ENCODE measurements around the gene FOXL1. TPM values are rescaled to one million over a fixed set of nuclear protein-coding genes. Genes with fewer than 3 reads are reported as not detected.
A peak's percentile ranks its signal among the peaks of the same experiment; 100 is the strongest.

The FOXL1 gene
- total and polyA plus RNA-seq, 5 donors: 0.75 to 1.8 (median 1.5) TPM

GRCh38 chr16:86549893-86550190 lies 28.5 kb upstream of the FOXL1 start:
- Histone ChIP-seq H3K9me3 (ENCODE audit: control insufficient read depth, low read length) (no peaks in the 10 kb centered on the region), H3K4me1 (ENCODE audit: control insufficient read depth, insufficient read depth, low read length) (peaks cover 3% of the 10 kb centered on the region), H3K4me3 (ENCODE audit: low read length) (no peak overlapping the region), H3K27ac (ENCODE audit: low read length) (no peak overlapping the region), H3K27me3 (ENCODE audit: control insufficient read depth, insufficient read depth) (no peaks in the 10 kb centered on the region)
- intact Hi-C loops (cut with DNase I): loop anchor here in 1 of 4 donors (10.0 kb wide), 1 partner anchor 815 kb away; no protein-coding TSS in a partner anchor
- no peak for DNase-seq
- 96% methylated on average over 7 of the region's 7 CpGs for WGBS
- ATAC-seq: no peak

- WGBS: 90% methylated on average over 5 of the region's 5 CpGs
- H3K27ac ChIP-seq (ENCODE audit: low read length): no peak overlapping the region
- peaks cover 3% of the 10 kb centered on the region for H3K4me1 ChIP-seq (ENCODE audit: control insufficient read depth, insufficient read depth, low read length)
- intact Hi-C loops (cut with DNase I): loop anchor here in 1 of 4 donors (10.0 kb wide), 1 partner anchor 815 kb away; no protein-coding TSS in a partner anchor
- H3K27me3 ChIP-seq (ENCODE audit: control insufficient read depth, insufficient read depth): no peaks in the 10 kb centered on the region
- ATAC-seq (no peak), DNase-seq (no peak)
- no peak overlapping the region for H3K4me3 ChIP-seq (ENCODE audit: low read length)
- H3K9me3 ChIP-seq (ENCODE audit: control insufficient read depth, low read length): no peaks in the 10 kb centered on the region
Observed at GRCh38 chr16:86550281-86550680, 28.1 kb upstream of the FOXL1 start.

GRCh38 chr16:86553356-86553755 lies 25.0 kb upstream of the FOXL1 start:
- no peak overlapping the region for H3K4me3 ChIP-seq (ENCODE audit: low read length)
- H3K27ac ChIP-seq (ENCODE audit: low read length): no peak overlapping the region
- H3K27me3 ChIP-seq (ENCODE audit: control insufficient read depth, insufficient read depth): no peaks in the 10 kb centered on the region
- no peaks in the 10 kb centered on the region for H3K9me3 ChIP-seq (ENCODE audit: control insufficient read depth, low read length)
- H3K4me1 ChIP-seq (ENCODE audit: control insufficient read depth, insufficient read depth, low read length): peaks cover 3% of the 10 kb centered on the region
- intact Hi-C loops (cut with DNase I): loop anchor here in 1 of 4 donors (10.0 kb wide), 1 partner anchor 811 kb away; no protein-coding TSS in a partner anchor
- DNase-seq (peak in 1 of 3 donors; percentile 64), ATAC-seq (no peak)
- WGBS: 96% methylated on average over 22 of the region's 22 CpGs

- 8% methylated on average over 10 of the region's 10 CpGs for WGBS
Observed at GRCh38 chr16:86554599-86554916, 23.8 kb upstream of the FOXL1 start.

GRCh38 chr16:86554917-86555703 lies 23.2 kb upstream of the FOXL1 start, which contains the start of gene MTHFSD:
Gene MTHFSD, minus strand, starts transcription at chr16:86555235. Its CDS starts 51 bp downstream, at chr16:86555184.
- peak; percentile 97 for ATAC-seq
- Histone ChIP-seq H3K4me3 (ENCODE audit: low read length) (peak within 1 kb of the TSS; percentile 71), H3K27me3 (ENCODE audit: control insufficient read depth, insufficient read depth) (no peaks in the 10 kb centered on the region), H3K4me1 (ENCODE audit: control insufficient read depth, insufficient read depth, low read length) (peaks cover 3% of the 10 kb centered on the region), H3K9me3 (ENCODE audit: control insufficient read depth, low read length) (no peaks in the 10 kb centered on the region), H3K27ac (ENCODE audit: low read length) (peak within 1 kb of the TSS; percentile 53)
- DNase-seq: peak; percentile 95 to 98 (median 97)
- WGBS: 6% methylated on average over 70 of the region's 70 CpGs
- intact Hi-C loops (cut with DNase I): loop anchor here in 1 of 4 donors (10.0 kb wide), 1 partner anchor 810 kb away; no protein-coding TSS in a partner anchor

More at GRCh38 chr16:86554599-86554916, 23.8 kb upstream of the FOXL1 start:
- H3K27ac ChIP-seq (ENCODE audit: low read length): peak overlapping the region; percentile 53
- ATAC-seq (peak in 1 of 2 donors; percentile 12), DNase-seq (no peak)
- H3K27me3 ChIP-seq (ENCODE audit: control insufficient read depth, insufficient read depth): no peaks in the 10 kb centered on the region
- H3K4me1 ChIP-seq (ENCODE audit: control insufficient read depth, insufficient read depth, low read length): peaks cover 3% of the 10 kb centered on the region
- peak overlapping the region; percentile 71 for H3K4me3 ChIP-seq (ENCODE audit: low read length)
- no peaks in the 10 kb centered on the region for H3K9me3 ChIP-seq (ENCODE audit: control insufficient read depth, low read length)
- intact Hi-C loops (cut with DNase I): loop anchor here in 1 of 4 donors (10.0 kb wide), 1 partner anchor 810 kb away; no protein-coding TSS in a partner anchor

- ATAC-seq: peak in 1 of 2 donors; percentile 8
- WGBS: 34% methylated on average over 17 of the region's 17 CpGs
- H3K27ac ChIP-seq (ENCODE audit: low read length): no peak overlapping the region
- H3K9me3 ChIP-seq (ENCODE audit: control insufficient read depth, low read length): no peaks in the 10 kb centered on the region
- peak overlapping the region; percentile 71 for H3K4me3 ChIP-seq (ENCODE audit: low read length)
- no peaks in the 10 kb centered on the region for H3K27me3 ChIP-seq (ENCODE audit: control insufficient read depth, insufficient read depth)
- H3K4me1 ChIP-seq (ENCODE audit: control insufficient read depth, insufficient read depth, low read length): peaks cover 3% of the 10 kb centered on the region
- intact Hi-C loops (cut with DNase I): loop anchor here in 1 of 4 donors (10.0 kb wide), 1 partner anchor 809 kb away; no protein-coding TSS in a partner anchor
- peak in 2 of 3 donors; percentile 42 to 66 for DNase-seq
Observed at GRCh38 chr16:86555704-86556075, 22.7 kb upstream of the FOXL1 start.

GRCh38 chr16:86556576-86556975 lies 21.8 kb upstream of the FOXL1 start:
- Histone ChIP-seq H3K27me3 (ENCODE audit: control insufficient read depth, insufficient read depth) (no peaks in the 10 kb centered on the region), H3K9me3 (ENCODE audit: control insufficient read depth, low read length) (no peaks in the 10 kb centered on the region), H3K4me1 (ENCODE audit: control insufficient read depth, insufficient read depth, low read length) (peaks cover 3% of the 10 kb centered on the region), H3K4me3 (ENCODE audit: low read length) (no peak overlapping the region), H3K27ac (ENCODE audit: low read length) (no peak overlapping the region)
- no peak for ATAC-seq
- DNase-seq: peak in 2 of 3 donors; percentile 28 to 40
- WGBS: 66% methylated on average over 5 of the region's 5 CpGs
- intact Hi-C loops (cut with DNase I): loop anchor here in 1 of 4 donors (10.0 kb wide), 1 partner anchor 808 kb away; no protein-coding TSS in a partner anchor

- DNase-seq (no peak), ATAC-seq (no peak)
- no peak overlapping the region for H3K27ac ChIP-seq (ENCODE audit: low read length)
- H3K4me1 ChIP-seq (ENCODE audit: control insufficient read depth, insufficient read depth, low read length): peaks cover 3% of the 10 kb centered on the region
- intact Hi-C loops (cut with DNase I): loop anchor here in 1 of 4 donors (10.0 kb wide), 1 partner anchor 807 kb away; no protein-coding TSS in a partner anchor
- no peaks in the 10 kb centered on the region for H3K9me3 ChIP-seq (ENCODE audit: control insufficient read depth, low read length)
- 79% methylated on average over 4 of the region's 4 CpGs for WGBS
- H3K4me3 ChIP-seq (ENCODE audit: low read length): no peak overlapping the region
- no peaks in the 10 kb centered on the region for H3K27me3 ChIP-seq (ENCODE audit: control insufficient read depth, insufficient read depth)
Observed at GRCh38 chr16:86557587-86557986, 20.8 kb upstream of the FOXL1 start.

GRCh38 chr16:86558355-86559193 lies 19.8 kb upstream of the FOXL1 start:
- peak in 1 of 3 donors; percentile 34 for DNase-seq
- H3K9me3 ChIP-seq (ENCODE audit: control insufficient read depth, low read length): no peaks in the 10 kb centered on the region
- ATAC-seq: no peak
- intact Hi-C loops (cut with DNase I): loop anchor here in 1 of 4 donors (10.0 kb wide), 1 partner anchor 806 kb away; no protein-coding TSS in a partner anchor
- no peak overlapping the region for H3K4me3 ChIP-seq (ENCODE audit: low read length)
- H3K27me3 ChIP-seq (ENCODE audit: control insufficient read depth, insufficient read depth): no peaks in the 10 kb centered on the region
- H3K27ac ChIP-seq (ENCODE audit: low read length): no peak overlapping the region
- H3K4me1 ChIP-seq (ENCODE audit: control insufficient read depth, insufficient read depth, low read length): peaks cover 3% of the 10 kb centered on the region
- WGBS: 72% methylated on average over 28 of the region's 28 CpGs

GRCh38 chr16:86559802-86560305 lies 18.5 kb upstream of the FOXL1 start:
- Histone ChIP-seq H3K27ac (ENCODE audit: low read length) (no peak overlapping the region), H3K4me3 (ENCODE audit: low read length) (no peak overlapping the region), H3K9me3 (ENCODE audit: control insufficient read depth, low read length) (no peaks in the 10 kb centered on the region), H3K27me3 (ENCODE audit: control insufficient read depth, insufficient read depth) (no peaks in the 10 kb centered on the region), H3K4me1 (ENCODE audit: control insufficient read depth, insufficient read depth, low read length) (no peaks in the 10 kb centered on the region)
- no peak for ATAC-seq
- 85% methylated on average over 9 of the region's 9 CpGs for WGBS
- DNase-seq: peak in 1 of 3 donors; percentile 43
- intact Hi-C loops (cut with DNase I): loop anchor here in 3 of 4 donors (5.0 to 10.0 kb wide), 3 partner anchors 502 to 805 kb away; no protein-coding TSS in a partner anchor

Data from right cardiac atrium (tissue), 5 donors.